Effector CD8-positive, alpha-beta T cell (primary cell): Measurements from ENCODE around the gene SELENOO.
A peak's percentile ranks its signal among the peaks of the same experiment; 100 is the strongest.

Experiments used
- DNase-seq: peaks from one replicate; lab custom pipeline; 2025; lab: John Stamatoyannopoulos, UW

The SELENOO gene

DNA sequence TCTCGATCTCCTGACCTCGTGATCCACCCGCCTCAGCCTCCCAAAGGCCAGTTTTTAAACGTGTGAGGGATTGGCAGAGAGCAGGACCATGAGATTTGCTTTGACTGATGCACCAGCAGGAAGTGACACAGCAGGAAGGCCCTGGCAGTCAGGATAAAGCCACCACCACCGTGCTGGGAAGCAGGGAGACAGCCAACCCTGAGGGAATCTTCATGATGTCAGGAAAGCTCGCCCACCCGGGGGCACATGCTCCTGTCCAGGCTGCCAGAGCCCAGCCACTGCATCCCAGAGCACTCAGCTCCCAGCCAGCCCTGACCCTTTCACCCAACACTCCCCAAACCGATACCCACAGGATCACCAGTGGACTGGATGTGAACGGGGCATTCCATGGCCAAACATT, 37.9 kb downstream of the SELENOO start:
- DNase-seq, result no peak

DNA sequence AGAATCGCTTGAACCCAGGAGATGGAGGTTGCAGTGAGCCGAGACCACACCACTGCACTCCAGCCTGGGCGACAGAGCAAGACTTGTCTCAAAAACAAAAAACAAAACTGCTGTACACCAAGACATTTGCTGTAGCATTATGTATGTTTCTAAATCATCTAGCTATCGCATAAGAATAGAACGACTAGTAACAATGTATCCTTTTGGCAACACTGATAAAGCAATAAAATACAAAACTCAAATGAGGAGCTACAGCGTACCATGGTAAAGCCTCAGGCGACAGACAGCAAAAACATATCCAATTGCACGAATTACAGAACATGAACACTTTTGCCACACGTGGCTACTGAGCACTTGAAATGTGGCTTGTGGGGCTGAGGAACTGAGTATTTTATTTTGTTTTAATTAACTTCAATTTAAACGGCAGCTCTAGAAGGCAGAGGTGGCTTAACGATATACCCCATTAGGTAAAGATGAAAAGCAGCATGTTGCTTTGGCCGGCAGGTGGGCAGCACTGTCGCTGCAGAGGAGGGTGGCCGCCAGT, 41.7 kb downstream of the SELENOO start:
- DNase-seq, result no peak

- no peak for DNase-seq
Observed at GRCh38 chr22:50243685-50244419, 43.0 kb downstream of the SELENOO start.

GRCh38 chr22:50244420-50245213, 43.8 kb downstream of the SELENOO start, which contains the start of gene TUBGCP6:
TUBGCP6 (minus strand) TSS chr22:50245023; CDS start chr22:50244459, 564 bp downstream.
- DNase-seq, result peak; percentile 80

GRCh38 chr22:50245214-50246072, 44.6 kb downstream of the SELENOO start:
- peak; percentile 73 for DNase-seq

- DNase-seq, result no peak
Observed at GRCh38 chr22:50246242-50247175, 45.7 kb downstream of the SELENOO start.

GRCh38 chr22:50247748-50248147, 46.9 kb downstream of the SELENOO start:
- no peak for DNase-seq

GRCh38 chr22:50248196-50249081, 47.6 kb downstream of the SELENOO start:
- DNase-seq, result no peak

DNA sequence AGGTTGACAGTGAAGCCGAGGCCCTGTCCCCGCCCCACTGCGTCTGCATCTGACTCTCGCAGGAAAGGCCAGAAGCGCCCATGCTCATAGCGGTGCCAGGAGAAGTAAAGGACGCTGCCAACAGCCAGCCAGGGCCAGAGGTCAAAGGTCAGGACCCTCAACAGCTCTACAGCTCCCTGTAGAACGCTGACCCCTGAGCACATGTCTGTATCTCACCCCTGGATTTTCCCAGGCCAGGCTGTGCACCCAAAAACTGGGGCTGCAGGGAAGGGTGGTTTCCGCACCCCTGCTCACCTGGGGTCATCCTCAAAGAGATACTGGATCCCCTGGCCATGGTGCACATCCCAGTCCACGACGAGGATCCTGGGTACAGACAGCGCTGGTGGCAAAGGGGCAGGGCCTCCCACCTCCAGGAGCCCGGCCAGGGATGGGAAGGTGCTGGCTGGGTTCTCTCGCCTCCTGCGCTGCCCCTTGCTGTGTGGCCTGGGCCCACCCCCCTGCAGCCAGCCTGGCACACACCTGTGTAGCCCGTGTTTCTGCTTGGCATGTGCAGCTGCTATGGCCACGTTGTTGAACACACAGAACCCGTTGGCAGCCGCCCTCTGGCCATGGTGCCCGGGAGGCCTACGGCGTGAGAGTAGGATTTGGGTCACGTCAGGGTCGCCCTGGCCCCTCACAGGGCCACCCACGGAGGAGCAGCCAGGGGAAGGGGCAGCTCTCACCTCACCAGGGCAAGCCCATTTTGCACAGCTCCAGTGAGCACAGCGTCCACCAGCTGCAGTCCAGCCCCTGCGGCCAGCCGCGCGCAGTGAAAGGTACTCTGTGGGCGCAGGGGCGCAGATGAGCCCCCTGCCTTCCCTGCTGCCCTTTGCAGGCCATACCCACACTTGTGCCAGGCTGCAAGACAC, 48.8 kb downstream of the SELENOO start:
- DNase-seq, result no peak

- DNase-seq, result no peak
Observed at GRCh38 chr22:50250249-50250554, 49.4 kb downstream of the SELENOO start.

DNA sequence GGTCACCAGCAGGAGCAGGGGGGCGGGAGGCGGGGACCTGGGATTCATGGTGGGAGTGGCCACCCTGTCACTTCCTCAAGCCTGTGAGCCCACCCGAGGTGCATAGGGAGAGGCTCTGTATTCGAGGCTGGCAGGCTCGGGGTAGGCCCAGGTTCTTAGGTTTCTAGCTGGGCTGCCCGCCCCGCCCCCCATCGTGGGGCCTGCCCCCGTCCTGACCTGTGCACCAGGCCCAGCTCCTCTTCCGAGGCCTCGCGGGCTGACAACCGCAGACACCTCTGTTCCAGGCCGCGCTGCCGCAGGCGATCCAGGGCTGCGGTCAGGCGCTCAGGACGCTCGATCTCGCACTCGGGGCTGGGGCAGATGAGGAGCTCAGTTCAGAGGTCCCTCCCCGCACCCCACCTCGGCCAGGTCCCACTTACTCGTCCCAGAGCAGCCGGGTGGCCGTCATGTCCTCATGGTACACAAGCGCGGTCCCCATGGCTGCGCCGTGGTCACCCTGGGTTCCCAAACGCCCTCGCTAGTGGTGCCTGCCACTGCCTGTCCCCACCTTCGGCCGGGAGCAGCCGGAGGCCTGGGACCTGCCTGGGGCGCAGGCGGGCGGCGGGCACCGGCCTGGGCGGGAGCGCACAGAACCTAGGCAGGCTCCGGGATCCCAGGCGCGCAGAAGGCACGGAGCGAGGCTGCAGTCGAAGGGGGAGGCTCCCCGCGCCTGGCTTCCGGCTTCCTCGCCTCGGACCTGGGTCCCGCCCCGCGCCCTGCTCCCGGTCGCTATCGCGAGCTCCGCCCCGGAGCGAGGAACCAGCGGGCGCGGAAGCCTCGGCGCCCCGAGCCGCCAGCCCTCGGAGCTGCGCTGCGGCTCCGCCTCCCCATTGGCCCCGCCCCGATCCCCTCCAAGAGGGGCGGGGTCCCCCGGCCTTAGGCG, 50.0 kb downstream of the SELENOO start, which contains the start of gene HDAC10:
Gene HDAC10, minus strand, starts transcription at position 711 of the 922 bp plus-strand sequence. Its CDS starts 233 bp downstream, at position 478.
- DNase-seq, result peak; percentile 61

DNA sequence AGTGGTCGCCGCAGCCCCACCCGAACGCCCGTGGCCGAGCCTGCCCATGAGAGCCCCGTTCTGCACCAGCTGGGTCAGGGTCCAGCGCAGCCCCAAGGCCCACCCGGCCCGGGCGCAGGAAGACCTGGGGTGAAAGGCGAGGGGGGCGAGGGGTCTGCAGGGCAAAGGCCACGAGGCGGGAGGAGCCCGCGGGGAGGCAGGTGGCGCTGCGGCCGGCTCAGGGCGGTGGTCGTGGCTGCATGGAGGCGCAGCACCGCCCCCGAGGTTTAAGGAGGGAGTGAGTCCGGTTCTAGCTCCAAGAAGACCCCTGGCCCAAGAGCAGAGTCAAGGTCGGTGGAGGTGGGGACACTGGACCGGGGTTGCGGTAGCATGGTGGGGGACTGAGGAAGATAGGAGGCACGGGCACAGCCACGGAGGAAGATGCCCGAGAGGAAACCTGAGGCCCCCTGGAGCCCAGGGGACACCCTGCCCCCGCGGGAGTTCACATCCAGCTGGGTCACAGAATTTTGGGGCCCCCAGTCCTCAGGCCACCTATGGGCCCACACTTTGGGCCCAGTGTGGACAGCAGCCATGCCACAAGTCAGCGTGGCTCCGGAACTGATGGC, 50.8 kb downstream of the SELENOO start:
- no peak for DNase-seq

DNA sequence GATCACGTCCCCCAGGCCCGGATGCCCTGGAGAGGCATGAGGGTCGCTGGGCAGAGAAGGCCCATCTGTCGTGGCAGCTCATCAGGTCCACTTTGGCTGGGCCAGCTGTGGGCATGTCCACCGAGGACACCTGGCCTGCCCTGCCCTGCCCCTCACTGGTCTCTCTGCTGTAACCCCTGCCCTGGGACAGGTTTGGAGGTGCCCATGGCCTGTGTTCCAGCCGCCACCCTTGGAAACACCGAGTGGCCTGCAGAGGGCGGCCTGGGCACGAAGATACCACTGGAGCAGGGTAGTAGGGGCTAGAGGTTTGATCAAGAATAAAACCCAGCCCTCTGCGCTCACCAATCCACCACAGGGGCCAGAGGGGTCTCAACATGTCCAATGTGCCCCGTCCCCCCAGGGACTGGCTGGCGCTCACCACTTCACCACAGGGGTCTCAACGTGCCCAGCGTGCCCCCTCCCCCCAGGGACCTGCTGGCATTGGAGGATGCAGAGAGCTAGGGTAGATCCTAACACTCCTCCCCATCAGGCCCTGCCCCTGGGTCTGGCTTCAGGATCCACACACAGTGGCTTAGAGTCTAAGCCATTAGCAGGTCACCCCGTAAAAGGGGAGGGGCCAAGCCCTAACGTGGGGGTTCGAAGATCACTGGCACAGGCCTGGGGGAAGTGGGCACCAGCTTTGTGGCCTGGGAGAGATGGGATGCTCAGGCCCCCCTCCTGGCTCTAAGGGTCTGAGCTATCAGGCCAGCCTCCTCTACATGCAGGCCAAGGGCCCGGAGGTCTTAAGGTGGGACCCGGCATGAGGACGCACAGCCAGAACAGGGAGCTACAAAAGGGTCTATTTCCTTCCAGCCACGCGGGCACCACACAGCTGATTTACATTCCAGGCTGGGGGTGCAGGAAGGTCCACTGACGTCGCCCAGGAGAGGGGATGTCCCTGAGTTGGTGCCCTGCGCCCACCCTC, 51.6 kb downstream of the SELENOO start:
- peak; percentile 48 for DNase-seq

- no peak for DNase-seq
Observed at GRCh38 chr22:50253046-50253915, 52.5 kb downstream of the SELENOO start.

DNA sequence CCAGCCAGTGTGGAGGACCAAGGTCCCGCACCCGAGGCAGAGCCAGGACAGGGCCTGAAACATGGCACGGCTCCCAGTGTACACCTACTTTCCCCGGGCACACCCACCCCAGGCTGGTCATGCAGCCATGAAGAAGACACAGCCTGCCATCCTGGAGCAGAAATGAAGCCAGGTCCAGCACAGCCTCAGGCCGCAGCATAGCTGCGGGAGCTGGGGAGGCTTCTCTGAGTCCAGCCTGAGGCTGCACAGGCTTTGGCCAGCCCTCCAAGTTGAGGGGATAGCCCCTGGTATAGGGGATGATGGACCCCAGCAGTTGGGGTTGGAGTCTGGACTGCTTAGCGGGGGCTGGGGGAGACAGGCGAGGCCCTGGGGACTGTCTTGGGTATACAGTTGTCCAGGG, 53.1 kb downstream of the SELENOO start:
- DNase-seq, result no peak
